H1 (cell line): ENCODE results near the gene SF3B1. TPM values are rescaled to one million over a fixed set of nuclear protein-coding genes. Genes with fewer than 3 reads are reported as not detected.
"Not testable (repeated sequence)": the region's sequence is repeated elsewhere in the genome, so short reads cannot be mapped to it uniquely, and the experiment has no call there.

ENCODE experiments used
- CTCF ChIA-PET: fragments of 300-600 bp; sonication (Branson Sonifier 250); formaldehyde crosslinking; loops from one replicate; lab custom pipeline; 2021; ENCODE audit not compliant: partially characterized antibody; lab: Charles Lee
- POLR2A ChIA-PET: fragments of 300-600 bp; sonication (Branson Sonifier 250); formaldehyde crosslinking; loops from one replicate; lab custom pipeline; 2021; ENCODE audit warnings: inconsistent platforms; ENCODE audit not compliant: partially characterized antibody; lab: Charles Lee
- DNase-seq, 2 experiments: peaks; one replicate each; pipeline versions ENCODE4 v3.0.0 to v3.0.0-alpha.2; 2010 to 2022; ENCODE audit warnings: low spot score in 2 of 2, low read depth in 1 of 2, mixed read lengths in 1 of 2
- FAIRE-seq: peaks from 2 replicates; lab custom pipeline; 2011; peaks lifted over from hg19 to GRCh38; lab: Jason Lieb, UNC
- H2AFZ ChIP-seq: 2 replicates; pipeline ENCODE4 v1.8.1; 2012; ENCODE audit warnings: low read length, inconsistent platforms
- H2AK5ac ChIP-seq: 2 replicates; pipeline ENCODE4 v1.6.1; 2013; ENCODE audit warnings: low read depth, low read length
- H2BK120ac ChIP-seq: replicated peaks from 2 replicates; pipeline ENCODE3; 2013; ENCODE audit warnings: low read depth, low read length, inconsistent platforms
- H2BK12ac ChIP-seq: 2 replicates; pipeline ENCODE4 v1.6.1; 2013; ENCODE audit warnings: low read depth, low read length
- H2BK15ac ChIP-seq: 2 replicates; pipeline ENCODE4 v1.6.1; 2013; ENCODE audit warnings: low read length
- H2BK20ac ChIP-seq: 2 replicates; pipeline ENCODE4 v1.6.1; 2013; ENCODE audit warnings: low read length
- H2BK5ac ChIP-seq: 2 replicates; pipeline ENCODE4 v1.6.1; 2013; ENCODE audit warnings: low read depth, low read length
- H3K14ac ChIP-seq: 2 replicates; pipeline ENCODE4 v1.6.1; 2013; ENCODE audit warnings: inconsistent platforms; ENCODE audit not compliant: insufficient read length
- H3K18ac ChIP-seq: 2 replicates; pipeline ENCODE4 v1.6.1; 2013; ENCODE audit warnings: low read length; ENCODE audit errors: extremely low read depth
- H3K23ac ChIP-seq: 2 replicates; pipeline ENCODE4 v1.6.1; 2013; ENCODE audit warnings: inconsistent platforms; ENCODE audit not compliant: insufficient read length
- H3K23me2 ChIP-seq: 2 replicates; pipeline ENCODE4 v1.6.1; 2013; ENCODE audit warnings: low read depth, low read length
- H3K27ac ChIP-seq: 2 replicates; pipeline ENCODE4 v1.6.1; 2011; ENCODE audit warnings: low read depth, low read length, inconsistent platforms
- H3K27me3 ChIP-seq, 4 experiments: replicated peaks in 1 of 4; 1 replicate in 1 of 4; 2 replicates in 3 of 4; pipeline versions ENCODE4 v1.6.1 to v1.8.1; 2011 to 2013; ENCODE audit warnings: low read length in 3 of 4, mild to moderate bottlenecking in 3 of 4, inconsistent platforms in 2 of 4, mixed read lengths in 2 of 4, moderate library complexity in 1 of 4; ENCODE audit not compliant: control insufficient read depth in 3 of 4, insufficient read depth in 3 of 4; ENCODE audit errors: extremely low read depth in 1 of 4
- H3K36me3 ChIP-seq, 4 experiments: 2 replicates each; pipeline versions ENCODE4 v1.6.1 to v1.8.1; 2011 to 2013; ENCODE audit warnings: mild to moderate bottlenecking in 4 of 4, low read length in 3 of 4, moderate library complexity in 2 of 4, control low read depth in 1 of 4, inconsistent platforms in 1 of 4; ENCODE audit not compliant: insufficient read depth in 4 of 4, control insufficient read depth in 2 of 4
- H3K4ac ChIP-seq: replicated peaks from 2 replicates; pipeline ENCODE3; 2013; ENCODE audit warnings: low read length, low read depth, mixed read lengths, inconsistent platforms; ENCODE audit not compliant: insufficient read length
- H3K4me1 ChIP-seq, 4 experiments: replicated peaks in 1 of 4; 1 replicate in 1 of 4; 2 replicates in 3 of 4; pipeline versions ENCODE4 v1.6.1 to v1.8.1; 2011 to 2013; ENCODE audit warnings: low read length in 3 of 4, inconsistent platforms in 2 of 4, mixed read lengths in 1 of 4; ENCODE audit not compliant: insufficient read depth in 4 of 4, control insufficient read depth in 3 of 4
- H3K4me2 ChIP-seq, 2 experiments: 2 replicates each; pipeline versions ENCODE4 v1.6.1 to v1.8.1; 2011 to 2013; ENCODE audit warnings: low read depth in 2 of 2, low read length in 2 of 2, control low read depth in 1 of 2, inconsistent platforms in 1 of 2, mild to moderate bottlenecking in 1 of 2; ENCODE audit not compliant: insufficient read depth in 1 of 2
- H3K4me3 ChIP-seq, 4 experiments: fragments of 200-600, 300-600 bp in 1 of 4; sonication (generic), shearing (Covaris generic), sonication (Bioruptor Twin) in 1 of 4; 2 replicates each; pipeline versions ENCODE4 v1.5.1 to v1.8.1; 2011 to 2016; ENCODE audit warnings: low read length in 4 of 4, low read depth in 3 of 4, control low read depth in 2 of 4, inconsistent platforms in 2 of 4, mild to moderate bottlenecking in 2 of 4, mixed read lengths in 1 of 4, moderate library complexity in 1 of 4; ENCODE audit not compliant: insufficient read depth in 2 of 4; ENCODE audit errors: extremely low read depth in 1 of 4
- H3K56ac ChIP-seq: replicated peaks from 2 replicates; pipeline ENCODE3; 2013; ENCODE audit warnings: low read depth, mild to moderate bottlenecking, mixed read lengths, low read length, inconsistent platforms; ENCODE audit not compliant: insufficient read length
- H3K79me1 ChIP-seq: 2 replicates; pipeline ENCODE4 v1.6.1; 2013; ENCODE audit warnings: low read depth, low read length, control low read depth
- H3K79me2 ChIP-seq, 2 experiments: 2 replicates each; pipeline versions ENCODE4 v1.6.1 to v1.8.1; 2012 to 2013; ENCODE audit warnings: low read length in 2 of 2, mild to moderate bottlenecking in 2 of 2, inconsistent platforms in 1 of 2; ENCODE audit not compliant: insufficient read depth in 2 of 2, control insufficient read depth in 1 of 2
- H3K9ac ChIP-seq, 4 experiments: replicated peaks in 1 of 4; 1 replicate in 1 of 4; 2 replicates in 3 of 4; pipeline versions ENCODE4 v1.6.1 to v1.8.1; 2011 to 2013; ENCODE audit warnings: low read depth in 3 of 4, low read length in 3 of 4, control low read depth in 2 of 4, mild to moderate bottlenecking in 2 of 4, moderate library complexity in 2 of 4, inconsistent platforms in 1 of 4; ENCODE audit errors: extremely low read depth in 1 of 4
- H3K9me3 ChIP-seq, 2 experiments: 2 replicates each; pipeline versions ENCODE4 v1.6.1 to v1.8.1; 2012 to 2013; ENCODE audit warnings: mild to moderate bottlenecking in 2 of 2, moderate library complexity in 2 of 2, control low read depth in 1 of 2, inconsistent platforms in 1 of 2, low read depth in 1 of 2, low read length in 1 of 2, mixed read lengths in 1 of 2; ENCODE audit not compliant: insufficient read depth in 2 of 2
- H4K20me1 ChIP-seq, 2 experiments: replicated peaks in 1 of 2; 2 replicates each; pipeline versions ENCODE3 to v1.8.1; 2011 to 2013; ENCODE audit warnings: inconsistent platforms in 2 of 2, low read length in 2 of 2, mild to moderate bottlenecking in 1 of 2; ENCODE audit not compliant: insufficient read depth in 2 of 2, control insufficient read depth in 1 of 2
- H4K5ac ChIP-seq: 2 replicates; pipeline ENCODE4 v1.6.1; 2013; ENCODE audit warnings: low read length, low read depth, mixed read lengths, inconsistent platforms; ENCODE audit not compliant: insufficient read length
- H4K8ac ChIP-seq: 2 replicates; pipeline ENCODE4 v1.8.0; 2013; ENCODE audit warnings: mild to moderate bottlenecking, moderate library complexity, low read length, inconsistent platforms; ENCODE audit not compliant: insufficient read depth; ENCODE audit errors: extremely low read depth
- H4K91ac ChIP-seq: replicated peaks from 2 replicates; pipeline ENCODE3; 2013; ENCODE audit warnings: low read length, mixed read lengths, inconsistent platforms; ENCODE audit not compliant: insufficient read length
- WGBS, 2 experiments: shearing (Covaris generic) in 1 of 2; methylation state at CpG; one replicate each; pipeline versions ENCODE4 v1.1.6 to v1.1.7; 2013 to 2015; ENCODE audit warnings: low lambda C conversion rate in 2 of 2, mixed read lengths in 2 of 2, inconsistent platforms in 1 of 2, low coverage in 1 of 2, missing lambda C conversion rate in 1 of 2; ENCODE audit not compliant: insufficient replicate concordance in 2 of 2, insufficient coverage in 1 of 2, insufficient read length in 1 of 2; ENCODE audit errors: extremely low coverage in 1 of 2, missing lambda C conversion rate in 1 of 2; 5-methylcytosine and 5-hydroxymethylcytosine counted together
- polyA plus RNA-seq, 7 experiments: library from polyadenylated mRNA; depleted of rRNA in 3 of 7; stranded (reverse) in 5 of 7; unstranded in 2 of 7; fragments of >200 nt in 5 of 7; fragments of 200-250 nt in 2 of 7; gene quantifications; 1 replicate in 5 of 7; 2 replicates in 1 of 7; 4 replicates in 1 of 7; pipeline versions ENCODE4 v1.2.1 to v1.2.3, GENCODE V29; 2011 to 2013; ENCODE audit warnings: missing spikeins in 2 of 7, mixed read lengths in 2 of 7
- total RNA-seq: library from RNA; stranded (reverse); fragmentation: NEBNext Ultra II Directional; extraction: Animal tissue kit (Norgen Biotek cat#: 25700); gene quantifications from 2 replicates; pipeline ENCODE4 v1.2.1, GENCODE V29; 2021

SF3B1 gene
- total and polyA plus RNA-seq, 2 of the 8 experiments (the other 6 are each of a cell fraction or from before 2014, with no cell fraction given), result 320 to 403 TPM

GRCh38 chr2:197379308-197379917 is 55.4 kb downstream of the SF3B1 start:
- not testable (repeated sequence) for H3K23ac ChIP-seq, H2AFZ ChIP-seq, H2BK120ac ChIP-seq

More at GRCh38 chr2:197379308-197379917, 55.4 kb downstream of the SF3B1 start:
- POLR2A ChIA-PET, result interaction anchor here (0.5 kb wide), 1 partner anchor 31 kb away, joined by 3 read pairs; no protein-coding TSS in a partner anchor
- not testable (repeated sequence) for H3K9me3 ChIP-seq, H3K18ac ChIP-seq, H3K27me3 ChIP-seq, H3K4me1 ChIP-seq, H3K27ac ChIP-seq, DNase-seq, H2BK5ac ChIP-seq, H4K5ac ChIP-seq, H4K8ac ChIP-seq, H2BK20ac ChIP-seq, H3K4me2 ChIP-seq, H3K9ac ChIP-seq, H2BK15ac ChIP-seq, H3K14ac ChIP-seq, H3K56ac ChIP-seq, FAIRE-seq, H4K20me1 ChIP-seq, H3K4ac ChIP-seq, H3K79me1 ChIP-seq, H2AK5ac ChIP-seq, H2BK12ac ChIP-seq, H3K36me3 ChIP-seq, H3K23me2 ChIP-seq, H3K79me2 ChIP-seq, H4K91ac ChIP-seq, H3K4me3 ChIP-seq
- CTCF ChIA-PET, result interaction anchor here (0.6 to 2.9 kb wide), 5 partner anchors 21 to 420 kb away, joined by 3 to 18 read pairs (median 3); no protein-coding TSS in a partner anchor
- 82% methylated on average over 3 of the region's 3 CpGs; no CpG with 5 or more reads in 1 of the 2 experiments for WGBS, 2 experiments
